Measurements from ENCODE around the gene ARHGEF19.

The ARHGEF19 gene

DNA sequence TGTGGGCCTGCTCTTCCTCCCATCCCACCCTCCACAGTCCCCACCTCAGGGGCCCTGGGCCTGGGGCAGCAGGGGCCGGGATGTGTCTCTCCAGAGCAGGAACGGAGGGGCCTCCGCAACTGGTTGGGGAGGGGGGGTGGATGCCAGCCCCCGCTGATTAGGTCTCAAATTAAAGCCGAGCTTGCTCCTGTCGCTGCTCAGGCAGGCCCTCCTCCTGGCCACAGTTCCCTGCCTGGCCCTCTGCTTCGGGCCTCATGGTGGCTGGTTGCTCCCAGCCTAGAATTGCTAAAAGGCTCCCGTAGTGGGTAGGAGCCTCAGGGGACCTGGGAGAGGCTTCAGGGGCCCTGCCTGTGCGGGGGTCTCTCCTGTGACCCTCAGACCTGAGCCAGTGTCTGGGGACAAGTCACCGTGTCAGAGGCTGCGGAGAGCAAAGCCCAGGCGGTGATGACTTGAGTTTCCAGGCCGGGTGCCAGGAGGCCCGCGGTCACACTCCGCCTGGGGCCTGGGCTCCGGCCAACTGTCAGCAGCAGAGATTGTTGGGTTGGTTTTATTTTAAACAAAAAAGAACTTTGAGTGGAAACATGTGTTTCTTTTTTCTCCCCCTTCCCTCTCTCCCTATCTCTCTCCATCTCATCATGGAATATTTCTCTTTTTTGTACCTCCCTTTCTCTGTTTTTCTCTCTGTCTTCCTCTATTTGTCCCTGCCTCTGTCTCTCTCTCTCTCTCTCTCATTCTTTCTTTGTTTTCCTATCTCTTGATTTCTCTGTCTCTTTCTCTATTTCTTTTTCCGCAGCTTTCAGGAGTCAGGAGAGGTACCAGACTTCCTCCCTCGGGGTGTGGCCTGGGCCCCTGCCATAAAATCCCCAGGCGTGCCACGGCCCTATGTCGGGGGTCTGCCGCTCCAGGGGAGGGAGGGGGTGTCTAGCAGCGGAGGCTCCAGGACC, 36.6 kb downstream of the ARHGEF19 start (continued):
- TF ChIP-seq, protein P1, sequence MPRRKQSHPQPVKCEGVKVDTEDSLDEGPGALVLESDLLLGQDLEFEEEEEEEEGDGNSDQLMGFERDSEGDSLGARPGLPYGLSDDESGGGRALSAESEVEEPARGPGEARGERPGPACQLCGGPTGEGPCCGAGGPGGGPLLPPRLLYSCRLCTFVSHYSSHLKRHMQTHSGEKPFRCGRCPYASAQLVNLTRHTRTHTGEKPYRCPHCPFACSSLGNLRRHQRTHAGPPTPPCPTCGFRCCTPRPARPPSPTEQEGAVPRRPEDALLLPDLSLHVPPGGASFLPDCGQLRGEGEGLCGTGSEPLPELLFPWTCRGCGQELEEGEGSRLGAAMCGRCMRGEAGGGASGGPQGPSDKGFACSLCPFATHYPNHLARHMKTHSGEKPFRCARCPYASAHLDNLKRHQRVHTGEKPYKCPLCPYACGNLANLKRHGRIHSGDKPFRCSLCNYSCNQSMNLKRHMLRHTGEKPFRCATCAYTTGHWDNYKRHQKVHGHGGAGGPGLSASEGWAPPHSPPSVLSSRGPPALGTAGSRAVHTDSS (tag by site-specific recombination; IDR thresholded peaks at IDR 0.05), result no peak
- TF ChIP-seq MYNN (tag by site-specific recombination; IDR thresholded peaks at IDR 0.05; ENCODE audit: borderline replicate concordance) (no peak), ZNF548 (tag by site-specific recombination; IDR thresholded peaks at IDR 0.05) (no peak), SCRT2 (tag by site-specific recombination; IDR thresholded peaks at IDR 0.05) (no peak), ZNF335 (tag by site-specific recombination; conservative IDR thresholded peaks at IDR 0.05) (peak; percentile 77), ZNF501 (tag by site-specific recombination; IDR thresholded peaks at IDR 0.05) (no peak), ZNF785 (tag by site-specific recombination; IDR thresholded peaks at IDR 0.05) (no peak), ZBTB8A (tag by site-specific recombination; IDR thresholded peaks at IDR 0.05) (0 out of 2 replicates have a peak, but pooled peaks have one; percentile 13), ZNF707 (tag by site-specific recombination; IDR thresholded peaks at IDR 0.05) (no peak), ZNF404 (tag by site-specific recombination; IDR thresholded peaks at IDR 0.05) (no peak), ZNF596 (tag by site-specific recombination; IDR thresholded peaks at IDR 0.05) (0 out of 2 replicates have a peak, but pooled peaks have one; percentile 30), SCRT1 (tag by site-specific recombination; IDR thresholded peaks at IDR 0.05; ENCODE audit: borderline replicate concordance) (no peak), ZNF423 (tag by site-specific recombination; IDR thresholded peaks at IDR 0.05) (no peak), SP2 (tag by site-specific recombination; IDR thresholded peaks at IDR 0.05) (no peak), YY2 (tag by site-specific recombination; IDR thresholded peaks at IDR 0.05) (no peak), ZNF560 (tag by site-specific recombination; IDR thresholded peaks at IDR 0.05; ENCODE audit: borderline replicate concordance) (no peak), ZNF23 (tag by site-specific recombination; IDR thresholded peaks at IDR 0.05; ENCODE audit: borderline replicate concordance) (no peak), ZNF354C (tag by site-specific recombination; IDR thresholded peaks at IDR 0.05; ENCODE audit: borderline replicate concordance, low read depth) (no peak), GLIS2 (tag by site-specific recombination; IDR thresholded peaks at IDR 0.05) (0 out of 2 replicates have a peak, but pooled peaks have one; percentile 16), ZNF274 (IDR thresholded peaks at IDR 0.05; ENCODE audit: low read length) (no peak), ZNF274 (tag by site-specific recombination; IDR thresholded peaks at IDR 0.05; ENCODE audit: borderline replicate concordance) (no peak), ZNF366 (tag by site-specific recombination; conservative IDR thresholded peaks at IDR 0.05) (peak; percentile 96), ZNF416 (tag by site-specific recombination; IDR thresholded peaks at IDR 0.05) (no peak), ZNF791 (tag by site-specific recombination; IDR thresholded peaks at IDR 0.05) (no peak), KLF1 (tag by site-specific recombination; IDR thresholded peaks at IDR 0.05) (no peak)
- TF ChIP-seq, protein P2, sequence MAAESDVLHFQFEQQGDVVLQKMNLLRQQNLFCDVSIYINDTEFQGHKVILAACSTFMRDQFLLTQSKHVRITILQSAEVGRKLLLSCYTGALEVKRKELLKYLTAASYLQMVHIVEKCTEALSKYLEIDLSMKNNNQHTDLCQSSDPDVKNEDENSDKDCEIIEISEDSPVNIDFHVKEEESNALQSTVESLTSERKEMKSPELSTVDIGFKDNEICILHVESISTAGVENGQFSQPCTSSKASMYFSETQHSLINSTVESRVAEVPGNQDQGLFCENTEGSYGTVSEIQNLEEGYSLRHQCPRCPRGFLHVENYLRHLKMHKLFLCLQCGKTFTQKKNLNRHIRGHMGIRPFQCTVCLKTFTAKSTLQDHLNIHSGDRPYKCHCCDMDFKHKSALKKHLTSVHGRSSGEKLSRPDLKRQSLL (tag by site-specific recombination; IDR thresholded peaks at IDR 0.05), result no peak
- TF ChIP-seq, protein P3, sequence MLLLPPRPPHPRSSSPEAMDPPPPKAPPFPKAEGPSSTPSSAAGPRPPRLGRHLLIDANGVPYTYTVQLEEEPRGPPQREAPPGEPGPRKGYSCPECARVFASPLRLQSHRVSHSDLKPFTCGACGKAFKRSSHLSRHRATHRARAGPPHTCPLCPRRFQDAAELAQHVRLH (tag by site-specific recombination; IDR thresholded peaks at IDR 0.05), result no peak
- TF ChIP-seq, protein P4, sequence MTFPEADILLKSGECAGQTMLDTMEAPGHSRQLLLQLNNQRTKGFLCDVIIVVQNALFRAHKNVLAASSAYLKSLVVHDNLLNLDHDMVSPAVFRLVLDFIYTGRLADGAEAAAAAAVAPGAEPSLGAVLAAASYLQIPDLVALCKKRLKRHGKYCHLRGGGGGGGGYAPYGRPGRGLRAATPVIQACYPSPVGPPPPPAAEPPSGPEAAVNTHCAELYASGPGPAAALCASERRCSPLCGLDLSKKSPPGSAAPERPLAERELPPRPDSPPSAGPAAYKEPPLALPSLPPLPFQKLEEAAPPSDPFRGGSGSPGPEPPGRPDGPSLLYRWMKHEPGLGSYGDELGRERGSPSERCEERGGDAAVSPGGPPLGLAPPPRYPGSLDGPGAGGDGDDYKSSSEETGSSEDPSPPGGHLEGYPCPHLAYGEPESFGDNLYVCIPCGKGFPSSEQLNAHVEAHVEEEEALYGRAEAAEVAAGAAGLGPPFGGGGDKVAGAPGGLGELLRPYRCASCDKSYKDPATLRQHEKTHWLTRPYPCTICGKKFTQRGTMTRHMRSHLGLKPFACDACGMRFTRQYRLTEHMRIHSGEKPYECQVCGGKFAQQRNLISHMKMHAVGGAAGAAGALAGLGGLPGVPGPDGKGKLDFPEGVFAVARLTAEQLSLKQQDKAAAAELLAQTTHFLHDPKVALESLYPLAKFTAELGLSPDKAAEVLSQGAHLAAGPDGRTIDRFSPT (tag by site-specific recombination; IDR thresholded peaks at IDR 0.05), result 0 out of 2 replicates have a peak, but pooled peaks have one; percentile 20
- TF ChIP-seq, protein P5, sequence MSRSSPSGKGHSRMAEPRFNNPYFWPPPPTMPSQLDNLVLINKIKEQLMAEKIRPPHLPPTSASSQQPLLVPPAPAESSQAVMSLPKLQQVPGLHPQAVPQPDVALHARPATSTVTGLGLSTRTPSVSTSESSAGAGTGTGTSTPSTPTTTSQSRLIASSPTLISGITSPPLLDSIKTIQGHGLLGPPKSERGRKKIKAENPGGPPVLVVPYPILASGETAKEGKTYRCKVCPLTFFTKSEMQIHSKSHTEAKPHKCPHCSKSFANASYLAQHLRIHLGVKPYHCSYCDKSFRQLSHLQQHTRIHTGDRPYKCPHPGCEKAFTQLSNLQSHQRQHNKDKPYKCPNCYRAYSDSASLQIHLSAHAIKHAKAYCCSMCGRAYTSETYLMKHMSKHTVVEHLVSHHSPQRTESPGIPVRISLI (tag by site-specific recombination; IDR thresholded peaks at IDR 0.05), result 0 out of 2 replicates have a peak, but pooled peaks have one; percentile 44
- TF ChIP-seq, protein P6, sequence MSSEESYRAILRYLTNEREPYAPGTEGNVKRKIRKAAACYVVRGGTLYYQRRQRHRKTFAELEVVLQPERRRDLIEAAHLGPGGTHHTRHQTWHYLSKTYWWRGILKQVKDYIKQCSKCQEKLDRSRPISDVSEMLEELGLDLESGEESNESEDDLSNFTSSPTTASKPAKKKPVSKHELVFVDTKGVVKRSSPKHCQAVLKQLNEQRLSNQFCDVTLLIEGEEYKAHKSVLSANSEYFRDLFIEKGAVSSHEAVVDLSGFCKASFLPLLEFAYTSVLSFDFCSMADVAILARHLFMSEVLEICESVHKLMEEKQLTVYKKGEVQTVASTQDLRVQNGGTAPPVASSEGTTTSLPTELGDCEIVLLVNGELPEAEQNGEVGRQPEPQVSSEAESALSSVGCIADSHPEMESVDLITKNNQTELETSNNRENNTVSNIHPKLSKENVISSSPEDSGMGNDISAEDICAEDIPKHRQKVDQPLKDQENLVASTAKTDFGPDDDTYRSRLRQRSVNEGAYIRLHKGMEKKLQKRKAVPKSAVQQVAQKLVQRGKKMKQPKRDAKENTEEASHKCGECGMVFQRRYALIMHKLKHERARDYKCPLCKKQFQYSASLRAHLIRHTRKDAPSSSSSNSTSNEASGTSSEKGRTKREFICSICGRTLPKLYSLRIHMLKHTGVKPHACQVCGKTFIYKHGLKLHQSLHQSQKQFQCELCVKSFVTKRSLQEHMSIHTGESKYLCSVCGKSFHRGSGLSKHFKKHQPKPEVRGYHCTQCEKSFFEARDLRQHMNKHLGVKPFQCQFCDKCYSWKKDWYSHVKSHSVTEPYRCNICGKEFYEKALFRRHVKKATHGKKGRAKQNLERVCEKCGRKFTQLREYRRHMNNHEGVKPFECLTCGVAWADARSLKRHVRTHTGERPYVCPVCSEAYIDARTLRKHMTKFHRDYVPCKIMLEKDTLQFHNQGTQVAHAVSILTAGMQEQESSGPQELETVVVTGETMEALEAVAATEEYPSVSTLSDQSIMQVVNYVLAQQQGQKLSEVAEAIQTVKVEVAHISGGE (tag by site-specific recombination; conservative IDR thresholded peaks at IDR 0.05; ENCODE audit: low read depth), result no peak

Data from HEK293 (cell line).